HuH-7 (cell line): Measurements from ENCODE around the gene NPC1.
"Not testable (repeated sequence)": the region's sequence is repeated elsewhere in the genome, so short reads cannot be mapped to it uniquely, and the experiment has no call there.

Source experiments
- DNase-seq: peaks from one replicate; pipeline ENCODE4 v3.0.0; 2011; ENCODE audit warnings: low spot score

The NPC1 gene

DNA sequence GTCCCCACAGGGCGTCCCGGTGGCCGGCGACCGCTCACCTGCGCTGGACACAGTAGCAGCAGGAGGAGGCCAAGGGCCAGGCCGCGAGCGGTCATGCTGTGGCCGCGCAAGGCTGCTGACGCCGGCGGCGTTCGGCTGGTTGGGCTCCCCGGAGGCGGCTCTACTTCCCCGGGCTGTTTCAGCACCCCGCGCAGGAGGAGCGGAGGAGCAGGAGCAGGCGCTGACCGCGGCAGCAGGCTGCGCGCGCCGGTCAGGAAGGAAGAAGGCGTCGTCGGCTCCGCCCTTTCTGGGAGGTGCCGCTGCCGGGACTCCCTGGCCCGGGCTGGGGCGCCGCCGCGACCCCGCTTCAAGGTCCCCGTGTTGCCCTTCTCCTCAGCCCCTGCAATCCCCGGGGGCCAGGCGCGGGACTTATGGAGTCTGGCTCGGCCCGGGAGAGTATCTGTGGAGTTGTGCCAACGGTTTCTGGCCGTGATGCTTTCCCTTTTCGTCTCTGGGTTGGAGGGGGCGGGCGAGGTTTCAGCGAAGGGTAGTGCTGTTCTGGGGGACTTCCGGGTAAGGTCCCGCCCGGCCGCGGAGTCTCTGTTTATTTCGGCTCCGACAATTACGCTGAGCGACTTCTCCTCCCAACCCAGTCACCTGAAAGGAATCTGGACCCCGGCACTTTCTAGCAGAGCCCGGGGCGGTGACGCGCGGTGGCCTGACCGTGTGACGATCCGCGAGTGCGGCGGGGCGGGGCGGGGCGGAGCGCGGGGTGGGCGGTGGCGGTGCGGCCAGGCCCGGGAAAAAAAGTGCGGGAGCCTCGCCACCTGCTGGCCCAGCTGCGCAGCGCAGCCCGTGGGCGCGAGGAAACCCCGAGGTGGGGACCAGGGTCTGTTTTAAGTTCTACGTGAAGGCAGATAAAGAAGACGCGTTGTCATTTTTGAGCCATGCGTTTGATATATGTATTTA, at the start of gene NPC1:
NPC1 (minus strand) TSS at position 258 of the 948 bp plus-strand sequence; CDS start at position 95, 163 bp downstream.
- DNase-seq = peak; percentile 80

DNA sequence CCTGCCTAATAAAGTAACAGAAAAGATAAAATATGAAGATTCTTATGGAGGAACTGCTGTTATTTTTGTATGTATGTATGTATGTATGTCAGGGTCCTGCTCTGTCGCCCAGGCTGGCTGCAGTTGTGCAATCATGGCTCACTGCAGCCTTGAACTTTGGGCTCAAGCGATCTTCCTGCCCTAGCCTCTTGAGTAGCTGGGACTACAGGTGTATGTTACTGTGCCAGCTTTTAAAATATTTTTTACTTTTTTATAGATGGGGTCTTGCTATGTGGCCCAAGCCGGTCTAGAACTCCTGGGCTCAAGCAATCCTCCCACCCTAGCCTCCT, 49.7 kb upstream of the NPC1 start:
- no peak for DNase-seq

DNA sequence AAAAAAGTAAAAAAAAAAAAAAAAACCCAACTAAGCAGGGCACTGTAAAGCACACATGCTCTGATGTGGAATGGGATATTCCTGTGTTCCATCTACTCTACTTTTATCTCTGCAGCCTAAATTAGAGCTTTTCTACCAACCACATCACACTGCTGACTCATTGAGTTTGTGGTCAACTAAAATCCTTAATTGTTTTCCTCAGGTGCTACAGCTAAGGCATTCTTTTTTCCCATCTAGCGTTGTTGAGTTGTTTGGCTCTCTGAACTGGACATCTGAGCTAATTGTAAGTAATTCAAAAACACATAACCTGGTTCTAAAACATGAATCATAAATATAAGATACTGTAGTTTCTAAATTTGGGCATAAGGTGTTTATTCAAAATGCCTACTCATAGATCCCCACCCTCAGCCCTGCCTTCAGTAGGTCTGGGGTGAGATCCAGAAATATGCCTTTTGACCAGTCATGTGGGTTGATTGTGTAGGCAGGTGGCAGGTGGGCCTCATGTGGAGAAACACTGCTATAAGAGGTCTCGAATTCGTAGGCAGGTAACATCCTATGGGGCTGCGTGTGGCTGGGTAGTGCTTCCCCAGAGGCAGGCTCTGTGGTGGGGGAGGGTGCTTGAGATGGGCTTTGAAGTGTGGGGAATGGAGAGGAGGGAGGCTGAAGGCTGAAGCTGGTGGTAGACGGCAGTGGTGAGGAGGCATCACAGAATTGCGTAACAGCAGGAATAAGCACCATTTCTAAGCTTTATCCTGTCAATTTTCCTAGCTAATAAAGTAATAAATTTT, 49.2 kb upstream of the NPC1 start:
- DNase-seq = no peak

DNA sequence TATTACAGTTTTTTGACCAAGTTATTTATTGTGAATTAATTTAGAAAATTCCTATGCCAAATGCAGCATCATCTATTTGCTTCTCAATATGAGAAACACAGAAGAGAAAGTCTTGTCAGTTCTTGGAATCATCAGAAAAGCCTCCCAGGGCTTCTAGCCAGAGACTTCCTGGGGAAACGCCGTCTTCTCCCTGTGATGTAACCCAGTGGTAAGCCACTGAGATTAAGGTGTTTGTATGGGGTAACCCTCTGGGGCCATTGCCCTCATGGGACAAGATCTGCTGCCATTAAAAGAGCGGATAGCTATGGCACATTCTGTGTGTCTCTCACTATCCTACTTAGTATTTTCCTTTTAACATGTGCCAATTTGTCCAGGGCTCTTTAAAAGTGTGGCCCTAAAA, 48.4 kb upstream of the NPC1 start:
- no peak for DNase-seq

DNA sequence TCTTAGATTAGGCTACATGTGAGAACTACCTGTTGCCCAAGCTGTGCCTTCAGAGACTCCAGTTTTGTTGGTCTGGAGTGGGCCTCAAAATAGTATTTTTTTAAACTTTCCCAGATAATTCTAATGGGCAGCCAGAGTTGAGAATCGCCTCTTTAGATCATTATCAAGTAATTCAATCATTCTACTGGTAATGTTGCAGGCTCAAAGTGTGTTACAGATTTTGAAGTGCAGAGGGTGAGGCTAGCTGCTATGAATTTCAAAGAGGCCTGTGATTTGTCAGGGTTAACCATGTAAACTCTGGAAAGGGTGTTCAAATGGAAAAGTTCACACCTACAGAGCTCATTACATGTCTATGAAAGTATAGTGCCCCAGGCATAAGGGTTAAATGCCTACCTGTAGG, 46.3 kb upstream of the NPC1 start:
- no peak for DNase-seq

DNA sequence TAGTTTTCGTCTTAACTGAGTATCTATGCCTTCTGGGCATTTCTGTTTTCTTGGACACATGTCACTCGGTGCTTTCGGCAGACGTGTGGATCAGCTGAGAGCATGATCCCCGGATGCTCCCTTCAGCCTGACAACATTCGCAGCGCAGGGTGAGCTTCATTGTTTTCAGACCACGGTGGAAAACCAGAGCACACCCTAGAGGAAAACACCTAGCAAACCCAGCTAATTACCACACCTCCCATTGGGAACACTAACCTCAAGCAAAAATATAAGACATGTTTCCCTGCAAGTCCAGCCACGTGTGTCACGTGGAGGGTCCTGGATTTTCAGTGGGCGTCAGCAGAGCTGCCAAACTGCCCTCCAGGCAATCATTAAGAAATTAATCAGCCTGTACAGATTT, 45.4 kb upstream of the NPC1 start:
- no peak for DNase-seq

DNA sequence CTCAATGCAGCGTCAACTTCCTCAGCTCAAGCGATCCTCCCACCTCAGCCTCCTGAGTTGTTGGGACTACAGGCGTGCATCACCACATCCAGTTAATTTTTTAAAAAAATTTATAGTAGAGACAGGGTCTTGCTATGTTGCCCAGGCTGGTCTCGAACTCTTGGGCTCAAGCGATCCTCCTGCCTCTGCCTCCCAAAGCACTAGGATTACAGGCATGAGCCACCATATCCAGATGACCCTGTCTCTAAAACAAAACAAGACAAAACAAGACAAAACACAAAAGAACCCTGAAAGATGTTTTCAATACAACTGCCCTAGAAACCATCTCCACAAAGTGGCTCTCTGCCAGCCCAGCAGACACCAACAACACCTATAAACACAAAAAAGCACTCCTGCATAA, 45.0 kb upstream of the NPC1 start:
- DNase-seq = no peak

DNA sequence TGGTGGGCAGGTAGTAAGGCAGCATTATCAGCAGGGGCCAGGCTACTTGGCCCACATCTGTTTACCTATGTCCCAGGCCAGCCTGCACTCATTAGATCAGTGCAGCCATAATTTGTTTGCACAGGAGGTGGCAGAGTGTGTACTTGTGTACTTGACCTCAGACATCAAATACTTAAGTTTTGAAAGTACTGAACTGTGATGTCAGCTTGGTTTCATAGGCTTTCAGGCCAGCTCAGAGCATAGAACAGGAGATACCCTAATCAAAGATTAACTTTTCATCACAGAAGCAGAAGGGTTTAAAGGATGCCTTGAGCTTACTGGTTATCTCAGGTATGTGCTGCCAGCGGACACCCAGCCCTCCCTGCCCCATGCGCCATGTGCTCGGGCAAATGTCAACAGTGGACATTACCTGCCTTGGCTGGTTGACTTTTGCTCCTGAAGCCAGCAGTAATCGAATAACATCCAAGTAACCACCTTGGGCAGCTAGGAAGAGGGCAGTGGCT, 43.2 kb upstream of the NPC1 start:
- no peak for DNase-seq

DNA sequence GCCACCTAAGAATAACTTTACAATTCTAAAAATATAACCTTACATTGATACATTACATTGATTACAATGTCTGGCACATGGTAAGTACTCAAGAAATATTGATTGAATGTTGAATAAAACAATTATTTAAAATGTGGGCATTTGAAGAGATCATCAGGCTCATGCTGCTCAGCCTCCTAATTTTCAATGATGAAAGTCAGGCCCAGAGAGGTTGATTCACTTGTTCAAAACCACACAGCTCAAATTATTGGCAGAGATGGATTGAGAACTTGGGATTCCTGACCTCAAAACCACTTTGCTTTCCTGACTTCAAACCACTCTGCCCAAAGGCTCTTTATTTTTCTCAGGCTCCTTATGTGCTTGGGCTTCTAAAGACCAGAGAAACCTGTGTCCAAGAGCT, 41.7 kb upstream of the NPC1 start:
- DNase-seq = no peak

DNA sequence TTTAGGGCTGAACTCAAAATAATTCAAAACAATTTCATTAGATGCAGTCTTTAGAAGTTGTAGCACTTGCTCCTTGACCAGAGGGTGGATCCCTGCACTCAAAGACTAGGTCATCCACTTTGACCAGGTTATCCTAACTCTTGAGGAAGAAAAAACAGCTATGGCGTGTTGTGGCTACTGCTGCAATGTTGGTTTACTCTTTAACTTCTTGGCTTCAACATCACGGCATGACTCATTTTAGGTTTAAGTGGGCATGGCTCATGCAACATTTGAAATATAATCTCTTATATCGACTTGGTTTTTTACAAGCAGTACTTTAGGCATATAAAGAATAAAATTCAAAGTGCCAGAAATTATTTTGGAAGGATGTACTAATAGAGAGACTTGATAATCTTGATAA, 41.0 kb upstream of the NPC1 start:
- DNase-seq = no peak

DNA sequence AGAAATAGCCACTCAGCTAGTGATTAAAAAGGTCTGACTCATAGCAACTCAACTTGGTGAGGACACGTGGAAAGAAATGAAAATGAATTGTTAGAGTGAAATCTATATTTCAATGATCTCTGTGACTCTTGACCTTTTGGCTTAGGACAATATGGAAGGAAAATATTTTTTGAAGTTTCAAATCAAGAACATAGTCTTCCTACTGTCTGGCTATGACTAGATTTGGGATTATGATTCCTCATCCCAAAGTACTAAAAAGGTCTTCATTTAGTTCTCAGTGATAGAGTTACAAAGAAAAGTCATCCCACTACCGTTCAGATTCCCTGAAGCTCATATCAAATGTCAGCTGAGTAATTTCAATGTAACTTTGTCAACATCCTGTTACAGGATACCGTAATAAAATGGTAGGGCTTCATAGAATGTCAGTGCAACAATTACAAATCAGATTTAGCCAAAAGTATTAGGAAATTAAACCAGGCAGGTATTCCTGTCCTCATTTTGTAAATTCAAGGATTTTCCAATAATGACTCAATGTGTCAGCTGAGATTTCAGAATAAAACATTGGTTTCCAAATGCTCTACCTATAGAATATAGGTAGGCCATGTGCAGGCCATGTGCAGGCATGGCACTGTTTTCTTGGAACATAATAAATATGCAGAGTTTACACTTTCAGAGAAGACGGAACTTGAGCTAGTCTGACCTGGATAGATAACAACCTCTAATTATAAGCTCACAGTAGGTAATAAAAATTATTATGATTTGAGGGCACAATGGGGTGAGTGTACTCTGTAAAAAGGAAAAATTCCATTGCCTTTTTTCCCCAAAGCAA, 40.4 kb upstream of the NPC1 start:
- no peak for DNase-seq

DNA sequence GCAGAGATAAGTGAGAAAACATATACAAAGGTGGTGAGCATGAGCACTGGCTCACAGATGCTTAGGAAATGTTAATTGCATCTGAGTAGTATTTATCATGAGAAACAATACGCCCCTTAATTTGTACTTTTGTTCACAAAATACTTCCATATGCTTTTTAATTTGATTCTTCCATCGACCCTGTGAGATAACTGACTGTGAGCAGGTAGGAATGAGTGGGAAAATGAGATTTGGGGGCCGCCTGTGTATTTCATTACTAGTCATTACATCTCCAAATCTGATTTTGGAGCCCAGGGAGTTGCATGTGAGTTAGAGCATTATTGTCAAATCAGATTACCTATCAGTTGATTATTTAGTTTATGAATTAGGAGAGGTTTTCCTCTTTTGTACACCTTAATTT, 36.7 kb upstream of the NPC1 start:
- no peak for DNase-seq

DNA sequence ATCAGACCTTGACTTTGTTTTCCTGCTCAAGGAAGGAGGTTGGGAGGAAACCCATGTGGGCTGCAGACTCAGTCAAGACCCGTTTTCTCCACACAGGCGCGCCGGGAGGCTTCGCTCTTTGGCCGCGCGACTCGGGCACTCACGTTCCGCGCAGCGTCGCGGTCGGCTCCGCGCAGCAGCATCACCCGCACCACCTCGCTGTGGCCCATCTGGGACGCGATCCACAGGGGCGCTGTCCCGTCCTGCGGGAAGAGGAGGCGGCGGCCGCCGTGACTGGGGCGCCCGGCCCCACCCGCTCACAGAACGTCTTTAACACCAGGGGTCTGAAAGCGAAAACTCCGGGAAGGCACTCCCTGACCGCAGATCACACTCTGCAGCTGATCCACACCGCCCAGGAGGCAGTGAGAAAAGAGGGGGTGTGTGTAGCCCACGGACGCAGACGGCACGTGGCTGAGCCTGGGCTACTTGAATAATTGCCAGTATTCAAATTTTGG, 33.1 kb upstream of the NPC1 start:
- DNase-seq = no peak

DNA sequence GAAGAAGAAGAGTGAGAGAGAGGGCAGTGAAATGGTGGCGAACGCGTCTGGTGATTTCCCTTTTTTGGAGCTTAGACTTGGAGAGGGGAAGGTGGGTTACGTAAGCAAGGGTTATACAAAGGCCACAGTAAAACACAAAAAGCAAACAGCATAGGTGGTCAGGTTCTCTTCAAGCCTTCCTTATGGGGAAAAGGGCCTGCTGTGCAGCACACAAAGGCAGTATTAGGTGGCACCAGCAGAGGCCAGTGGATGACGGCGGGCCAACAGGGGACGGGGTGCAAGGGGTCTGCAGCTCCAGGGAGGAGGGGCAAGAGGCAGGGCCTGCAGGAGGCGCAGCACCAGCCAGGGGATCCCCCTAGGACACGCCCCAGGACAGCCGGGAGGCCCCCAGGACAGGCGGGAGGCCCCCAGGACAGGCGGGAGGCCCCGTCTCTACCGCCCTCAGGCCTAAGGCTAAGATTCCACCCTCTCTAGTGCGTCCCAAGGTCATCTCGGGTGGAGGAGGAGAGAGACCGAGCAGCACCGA, 32.6 kb upstream of the NPC1 start:
- peak; percentile 45 for DNase-seq

DNA sequence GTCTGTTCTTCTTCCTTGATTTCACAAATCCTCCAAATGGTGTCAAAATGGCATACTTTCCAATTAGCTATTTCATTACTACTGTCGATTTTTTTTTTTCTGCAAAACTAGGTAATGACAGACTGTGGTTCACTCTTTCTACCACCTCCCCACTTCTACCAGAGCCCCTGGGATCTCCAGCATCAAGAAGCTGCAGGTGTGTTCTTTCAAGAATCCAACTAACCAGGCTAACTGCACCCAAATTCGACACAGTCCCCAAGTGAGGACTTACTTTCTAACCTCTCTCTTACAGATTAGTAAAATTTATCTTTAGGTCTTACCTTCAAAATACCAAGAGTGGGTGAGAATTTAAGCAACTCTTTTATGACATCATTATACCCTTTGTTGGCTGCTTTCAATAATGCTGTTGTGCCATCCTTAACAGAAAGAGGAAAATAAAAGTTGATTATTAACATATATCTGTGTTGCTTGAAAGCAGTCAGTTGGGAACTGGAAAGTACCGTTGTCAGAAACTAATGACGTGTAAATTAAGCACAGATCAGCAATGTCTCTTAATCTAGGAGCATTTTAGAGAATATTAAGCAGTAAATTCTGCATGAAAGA, 31.2 kb upstream of the NPC1 start:
- no peak for DNase-seq

DNA sequence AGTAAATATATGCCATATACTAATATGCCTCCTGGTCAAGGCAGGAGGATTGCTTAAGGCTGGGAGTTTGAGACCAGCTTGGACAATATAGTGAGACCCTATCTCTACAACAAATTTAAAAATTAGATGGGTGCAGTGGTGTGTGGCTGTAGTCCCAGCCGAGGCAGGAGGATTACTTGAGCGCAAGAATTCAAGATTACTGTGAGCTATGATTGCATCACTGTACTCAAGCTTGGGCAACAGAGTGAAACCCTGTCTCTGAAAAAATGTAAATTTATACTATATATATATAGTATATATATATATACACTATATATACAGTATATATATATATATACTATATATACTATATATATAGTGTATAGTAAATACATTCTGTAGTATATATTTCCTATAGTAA, 30.0 kb upstream of the NPC1 start:
- no peak for DNase-seq

DNA sequence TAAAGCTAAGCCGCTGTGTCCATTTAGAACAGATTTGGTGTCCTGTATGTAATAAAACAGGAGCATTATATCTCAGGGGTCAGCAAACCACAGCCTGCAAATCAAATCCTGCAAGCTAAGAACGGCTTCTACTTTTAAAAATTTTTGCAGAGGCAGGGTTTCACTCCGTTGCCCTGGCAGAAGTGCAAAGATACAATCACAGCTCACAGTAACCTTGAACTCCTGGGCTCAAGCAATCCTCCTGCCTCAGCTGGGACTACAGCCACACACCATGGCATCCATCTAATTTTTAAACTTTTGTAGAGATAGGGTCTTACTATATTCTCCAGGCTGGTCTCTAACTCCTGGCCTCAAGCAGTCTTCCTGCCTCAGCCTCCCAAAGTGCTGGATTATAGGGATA, 28.6 kb upstream of the NPC1 start:
- no peak for DNase-seq

DNA sequence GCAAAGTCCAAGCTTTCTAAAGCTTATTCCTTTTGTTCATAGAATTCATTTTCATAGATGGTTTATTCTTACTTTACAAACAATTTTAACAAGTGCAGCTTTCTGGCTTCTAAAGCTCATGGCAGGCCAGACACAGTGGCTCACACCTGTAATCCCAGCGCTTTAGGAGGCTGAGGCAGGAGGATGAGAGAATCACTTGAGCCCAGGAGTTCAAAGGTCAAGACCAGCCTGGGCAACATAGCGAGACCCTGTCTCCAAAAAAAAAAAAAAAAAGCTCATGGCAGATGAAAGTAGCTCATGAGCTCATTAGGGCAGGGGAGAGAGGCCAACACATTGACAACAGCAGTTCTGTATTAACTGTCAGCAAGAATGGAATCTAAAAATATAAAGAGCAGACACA, 28.1 kb upstream of the NPC1 start:
- no peak for DNase-seq

DNA sequence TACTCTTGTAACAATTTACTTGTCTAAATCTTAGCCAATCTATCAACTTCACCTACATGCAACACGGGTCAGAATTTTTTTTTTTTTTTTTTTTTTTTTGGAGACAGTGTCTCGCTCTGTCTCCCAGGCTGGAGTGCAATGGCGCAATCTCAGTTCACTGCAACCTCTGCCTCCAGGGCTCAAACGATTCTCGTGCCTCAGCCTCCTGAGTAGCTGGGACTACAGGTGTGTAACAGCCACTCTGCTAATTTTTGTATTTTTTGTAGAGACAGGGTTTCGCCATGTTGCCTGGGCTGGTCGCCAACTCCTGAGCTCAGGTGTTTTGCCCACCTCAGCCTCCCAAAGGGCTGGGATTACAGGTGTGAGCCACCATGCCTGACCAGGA, 26.8 kb upstream of the NPC1 start:
- DNase-seq = not testable (repeated sequence)

DNA sequence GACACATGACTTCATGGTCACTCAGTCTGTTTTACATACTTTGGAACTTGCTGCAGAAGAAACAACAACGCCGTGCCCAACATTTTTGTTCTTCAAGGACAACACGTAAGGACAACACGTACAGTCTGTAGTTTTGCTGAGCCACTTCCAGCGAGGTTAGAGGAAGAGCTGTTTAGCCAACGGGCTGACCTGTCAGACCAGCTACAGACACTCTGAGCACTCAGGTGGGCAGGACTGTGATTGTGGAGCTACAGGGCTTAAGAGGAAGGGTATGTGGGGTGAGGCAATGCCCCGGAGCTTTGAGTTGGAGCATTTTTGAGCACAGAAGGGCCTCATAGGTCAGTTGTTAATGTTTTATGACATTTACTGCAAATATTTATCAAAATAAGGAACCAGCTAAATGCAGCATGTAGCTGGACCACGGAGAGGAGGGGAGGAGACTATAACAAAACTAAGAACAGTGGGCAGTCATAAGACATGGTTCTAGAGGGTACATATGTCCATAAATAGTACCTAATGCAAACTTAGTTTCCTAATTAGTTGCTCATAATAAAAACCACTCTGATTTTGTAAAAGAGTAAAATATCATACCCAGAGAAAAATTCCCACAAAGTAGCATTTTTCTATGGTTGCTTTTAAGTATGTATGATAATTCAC, 26.3 kb upstream of the NPC1 start:
- DNase-seq = no peak
